ENCODE data around the gene TBL1XR1. TPM values are rescaled to one million over a fixed set of nuclear protein-coding genes. Genes with fewer than 3 reads are reported as not detected.

Gene TBL1XR1
- total RNA-seq, 1 experiment from 2014 or later: 77.6 TPM

DNA sequence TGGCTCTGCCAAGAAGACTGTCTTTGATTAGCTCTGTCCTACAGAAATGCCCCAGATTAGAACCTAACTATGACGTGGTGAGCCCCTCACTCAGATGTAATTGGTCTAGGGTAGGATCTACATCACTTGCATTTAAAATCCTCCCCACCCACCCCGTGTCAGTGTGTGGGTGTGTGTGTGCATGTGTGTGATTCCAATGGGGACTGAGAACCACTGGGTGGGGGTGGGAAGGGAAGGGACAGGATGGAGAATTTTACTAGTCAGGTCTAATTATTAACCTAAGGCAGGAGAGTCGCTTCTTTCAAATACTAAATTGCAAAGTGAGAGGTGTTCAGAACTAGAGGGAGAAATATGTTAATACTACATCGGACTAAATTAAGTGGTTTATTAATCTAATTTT lies 91.7 kb downstream of the TBL1XR1 start:
- no TSS peak for BruUV-seq (replicated peaks)
- intact Hi-C loops (cut with micrococcal nuclease): no loop called here
- Histone ChIP-seq H4K20me1 (ENCODE audit: low read length) (peaks cover 37% of the 10 kb centered on the region; the same call in 1 of the 2 replicates), H3K9me2 (replicated peaks; ENCODE audit: low read length) (no peaks in the 10 kb centered on the region), H3K9me3 (ENCODE audit: low read length) (no peaks in the 10 kb centered on the region), H3K4me2 (ENCODE audit: low read length) (no peak overlapping the region), H3K27ac (ENCODE audit: low read length) (no peak overlapping the region), H3K79me2 (ENCODE audit: low read length) (peaks cover 100% of the 10 kb centered on the region), H2AFZ (ENCODE audit: low read length) (no peak overlapping the region), H3K27me3 (ENCODE audit: low read length) (no peaks in the 10 kb centered on the region), H3F3A (ENCODE audit: low read length, unreplicated experiment) (no peaks in the 10 kb centered on the region), H3K4me3 (ENCODE audit: low read length) (no peak overlapping the region), H3K36me3 (ENCODE audit: low read depth, low read length) (no peaks in the 10 kb centered on the region), H3K9ac (ENCODE audit: low read length) (no peak overlapping the region), H3K4me1 (ENCODE audit: insufficient read depth, low read length) (no peaks in the 10 kb centered on the region)
- ChIA-PET POLR2A (ENCODE audit: unreplicated experiment) (no interaction called here), CTCF (no interaction called here)
- no peak for ATAC-seq
- no peak for DNase-seq
- no peak for TF ChIP-seq EZH2phosphoT487 (IDR thresholded peaks at IDR 0.05; ENCODE audit: borderline replicate concordance, low read length)
- no peak for TF ChIP-seq CTCF (conservative IDR thresholded peaks at IDR 0.05; ENCODE audit: low read depth, low read length)
- no peak for TF ChIP-seq EZH2 (IDR thresholded peaks at IDR 0.05; ENCODE audit: low read length, unreplicated experiment)

GRCh38 chr3:177104299-177104992 lies 92.8 kb downstream of the TBL1XR1 start:
- Histone ChIP-seq H3K27me3 (ENCODE audit: low read length) (no peaks in the 10 kb centered on the region), H3K27ac (ENCODE audit: low read length) (no peak overlapping the region), H4K20me1 (ENCODE audit: low read length) (peaks cover 31% of the 10 kb centered on the region; the same call in 1 of the 2 replicates), H3K9me3 (ENCODE audit: low read length) (no peaks in the 10 kb centered on the region), H2AFZ (ENCODE audit: low read length) (no peak overlapping the region), H3K4me3 (ENCODE audit: low read length) (no peak overlapping the region), H3F3A (ENCODE audit: low read length, unreplicated experiment) (no peaks in the 10 kb centered on the region), H3K4me2 (ENCODE audit: low read length) (no peak overlapping the region), H3K4me1 (ENCODE audit: insufficient read depth, low read length) (no peaks in the 10 kb centered on the region), H3K9me2 (replicated peaks; ENCODE audit: low read length) (no peaks in the 10 kb centered on the region), H3K36me3 (ENCODE audit: low read depth, low read length) (no peaks in the 10 kb centered on the region), H3K79me2 (ENCODE audit: low read length) (peaks cover 100% of the 10 kb centered on the region), H3K9ac (ENCODE audit: low read length) (no peak overlapping the region)
- intact Hi-C loops (cut with micrococcal nuclease): no loop called here
- POLR2A ChIA-PET (ENCODE audit: unreplicated experiment): interaction anchor here (0.5 kb wide), 1 partner anchor 80 kb away, joined by 3 read pairs; no protein-coding TSS in a partner anchor
- ATAC-seq (no peak), DNase-seq (no peak)
- BruUV-seq (replicated peaks): no TSS peak
- CTCF ChIA-PET: no interaction called here
- TF ChIP-seq EZH2 (IDR thresholded peaks at IDR 0.05; ENCODE audit: low read length, unreplicated experiment) (no peak), EZH2phosphoT487 (IDR thresholded peaks at IDR 0.05; ENCODE audit: borderline replicate concordance, low read length) (no peak), CTCF (conservative IDR thresholded peaks at IDR 0.05; ENCODE audit: low read depth, low read length) (no peak)

GRCh38 chr3:177102553-177102952 lies 94.7 kb downstream of the TBL1XR1 start:
- CTCF ChIA-PET: no interaction called here
- Histone ChIP-seq H2AFZ (ENCODE audit: low read length) (no peak overlapping the region), H3K4me1 (ENCODE audit: insufficient read depth, low read length) (no peaks in the 10 kb centered on the region), H4K20me1 (ENCODE audit: low read length) (peaks cover 34% of the 10 kb centered on the region; the same call in 1 of the 2 replicates), H3K9me2 (replicated peaks; ENCODE audit: low read length) (no peaks in the 10 kb centered on the region), H3F3A (ENCODE audit: low read length, unreplicated experiment) (no peaks in the 10 kb centered on the region), H3K4me3 (ENCODE audit: low read length) (no peak overlapping the region), H3K36me3 (ENCODE audit: low read depth, low read length) (no peaks in the 10 kb centered on the region), H3K27ac (ENCODE audit: low read length) (no peak overlapping the region), H3K79me2 (ENCODE audit: low read length) (peaks cover 97% of the 10 kb centered on the region), H3K4me2 (ENCODE audit: low read length) (no peak overlapping the region), H3K9ac (ENCODE audit: low read length) (no peak overlapping the region), H3K27me3 (ENCODE audit: low read length) (no peaks in the 10 kb centered on the region), H3K9me3 (ENCODE audit: low read length) (no peaks in the 10 kb centered on the region)
- intact Hi-C loops (cut with micrococcal nuclease): no loop called here
- BruUV-seq (replicated peaks): no TSS peak
- no peak for TF ChIP-seq CTCF (conservative IDR thresholded peaks at IDR 0.05; ENCODE audit: low read depth, low read length)
- no peak for TF ChIP-seq EZH2 (IDR thresholded peaks at IDR 0.05; ENCODE audit: low read length, unreplicated experiment)
- no peak for TF ChIP-seq EZH2phosphoT487 (IDR thresholded peaks at IDR 0.05; ENCODE audit: borderline replicate concordance, low read length)
- no peak for DNase-seq
- POLR2A ChIA-PET (ENCODE audit: unreplicated experiment): no interaction called here
- ATAC-seq: no peak

Data from PC-3 (cell line).